OCI-M2 (cell line): ENCODE data around the gene POLR3C.
A peak's percentile ranks its signal among the peaks of the same experiment; 100 is the strongest.

Experiments used
- DNase-seq: peaks from one replicate; lab custom pipeline; 2025; ENCODE audit not compliant: unreplicated experiment; lab: John Stamatoyannopoulos, UW

POLR3C gene

DNA sequence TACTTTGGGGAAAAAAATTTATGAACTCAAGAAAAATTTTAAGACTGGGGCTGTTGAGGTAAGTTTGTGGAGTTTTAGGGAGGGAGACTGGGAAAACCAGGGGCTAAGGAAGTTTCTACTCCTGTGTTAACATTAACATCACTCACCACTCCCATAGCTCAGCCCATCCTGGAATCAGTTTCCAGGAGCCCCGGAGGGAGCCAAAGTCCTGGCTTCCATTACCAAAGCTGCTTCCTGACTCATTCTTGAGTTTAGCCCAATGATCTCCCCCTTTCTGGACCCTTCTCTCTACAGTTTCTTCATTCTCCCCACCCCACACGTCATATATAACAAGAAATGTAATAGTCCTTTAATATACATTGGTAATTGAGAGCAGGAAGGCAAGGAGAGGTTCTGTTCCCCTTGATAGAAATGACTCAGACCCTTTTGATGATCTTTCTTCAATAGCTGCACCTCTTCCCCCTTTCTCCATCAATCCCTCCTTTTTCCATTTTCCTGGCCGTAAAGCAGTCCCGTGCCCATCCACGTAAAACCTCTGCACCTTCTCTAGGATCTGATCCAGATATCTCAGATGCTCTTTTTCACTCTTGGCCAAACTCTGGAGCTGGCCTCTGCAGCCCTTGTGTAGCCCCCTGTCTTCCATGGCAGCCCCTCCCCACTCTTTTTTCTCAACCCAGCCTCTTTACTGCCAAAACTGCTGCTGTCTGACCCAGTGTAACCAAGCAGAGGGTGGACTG, 39.5 kb downstream of the POLR3C start:
- DNase-seq, result no peak

DNA sequence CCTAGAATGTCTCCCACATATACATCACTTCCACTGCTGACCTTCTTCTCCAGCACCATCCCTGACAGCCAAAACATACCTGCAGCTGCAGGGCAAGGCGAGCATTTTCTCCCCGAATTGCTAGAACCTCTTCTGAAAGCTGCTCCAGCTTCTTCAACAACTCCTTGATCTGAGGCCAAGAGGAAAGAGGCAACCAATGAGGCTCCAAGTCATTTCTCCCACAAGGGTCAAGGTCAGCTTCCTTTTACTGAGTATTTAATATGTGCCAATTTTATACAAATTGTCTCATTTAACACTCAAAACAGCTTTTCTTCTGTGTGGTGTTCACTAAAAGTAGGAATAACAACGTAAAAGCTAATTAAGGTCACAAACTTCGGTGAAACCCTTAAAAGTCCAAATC, 44.2 kb downstream of the POLR3C start:
- DNase-seq, result no peak

DNA sequence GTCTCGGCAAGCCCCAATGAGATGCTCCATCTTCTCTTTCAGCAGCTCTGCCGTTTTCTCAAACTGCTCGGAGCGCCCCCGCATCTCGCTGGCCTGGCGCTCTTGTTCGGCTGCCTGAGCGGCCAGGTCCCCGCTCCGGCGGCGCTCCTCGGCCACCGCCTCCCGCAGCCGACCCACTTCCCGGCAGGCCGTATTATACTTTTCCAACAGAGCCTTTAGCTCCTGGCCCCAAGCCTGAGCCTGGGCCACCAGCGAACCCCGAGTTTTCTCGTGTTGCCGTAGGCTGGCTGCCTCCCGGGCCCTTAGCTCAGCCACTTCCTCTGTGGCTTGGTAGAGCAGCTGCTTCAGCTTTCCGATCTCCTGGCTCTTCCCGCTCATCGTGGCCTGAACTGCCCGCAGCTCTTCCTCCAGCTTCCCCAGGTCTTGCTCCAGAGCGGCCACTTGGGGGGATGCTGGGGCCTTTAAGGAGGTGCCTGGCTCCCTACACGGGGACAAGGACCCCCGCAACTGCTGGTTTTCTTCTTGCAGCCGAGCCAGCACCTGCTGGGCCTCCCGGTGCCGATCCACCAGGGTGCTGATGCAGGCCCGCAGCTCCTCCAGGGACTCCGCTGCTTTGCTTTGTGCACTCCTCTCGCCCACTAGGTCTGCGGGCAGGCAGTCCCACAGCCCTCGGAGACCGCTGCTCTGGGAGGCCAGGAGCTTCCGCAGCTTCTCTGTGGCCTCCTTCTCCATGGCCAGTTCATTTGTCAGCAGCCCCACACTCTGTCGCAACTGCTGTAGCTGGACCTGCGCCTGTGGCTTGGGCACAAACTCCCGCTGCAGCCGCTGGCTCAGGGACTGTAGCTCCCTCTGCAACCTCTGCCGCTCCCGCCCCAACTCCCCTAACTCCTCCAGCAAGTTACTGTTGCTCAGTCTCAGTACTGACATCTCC, 48.3 kb downstream of the POLR3C start:
- no peak for DNase-seq

DNA sequence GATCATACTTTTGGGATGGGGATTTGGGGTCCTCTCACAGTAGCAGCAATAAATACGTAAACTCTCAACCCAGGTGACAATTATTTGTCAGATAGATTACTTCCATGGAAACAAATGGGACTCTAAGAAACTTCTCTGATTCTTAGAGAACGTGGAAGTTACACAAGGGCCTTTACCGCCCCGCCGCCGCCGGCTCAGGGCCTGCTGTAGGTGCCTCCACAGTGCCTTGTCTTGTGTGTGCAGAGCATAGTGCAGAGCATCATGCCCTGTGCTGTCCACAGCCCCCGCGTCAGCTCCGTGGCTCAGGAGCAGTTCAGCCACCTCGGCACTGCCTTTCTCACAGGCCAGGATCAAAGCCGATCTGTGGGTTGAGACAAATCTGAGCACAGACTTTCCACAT, 50.6 kb downstream of the POLR3C start:
- no peak for DNase-seq

DNA sequence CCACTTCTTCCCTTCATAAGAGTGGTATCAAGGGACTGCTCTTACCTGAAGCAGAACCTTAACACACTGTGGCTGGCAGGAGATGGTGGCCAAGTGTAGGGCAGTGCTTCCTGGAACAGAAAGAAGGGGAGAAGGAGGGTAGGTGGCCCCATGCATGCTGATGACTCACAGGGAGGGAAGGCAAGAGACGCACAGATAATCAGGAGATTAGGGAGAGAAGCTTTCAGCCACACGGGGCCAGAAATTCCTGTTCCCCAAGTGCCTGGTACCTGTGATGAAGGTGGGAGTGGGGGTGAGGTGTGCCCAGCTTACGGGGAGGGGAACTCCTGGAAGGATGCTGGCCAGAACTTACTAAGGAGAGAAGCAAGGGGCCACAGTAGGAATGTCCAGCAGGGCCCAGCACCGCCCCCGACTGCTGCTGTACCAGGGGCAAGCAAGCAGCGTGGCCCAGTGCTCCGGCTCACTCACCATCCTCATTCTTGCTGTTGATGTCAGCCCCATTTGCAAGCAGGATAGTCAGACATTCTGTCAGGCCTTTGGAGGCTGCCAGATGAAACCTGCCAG, 54.0 kb downstream of the POLR3C start:
- no peak for DNase-seq

DNA sequence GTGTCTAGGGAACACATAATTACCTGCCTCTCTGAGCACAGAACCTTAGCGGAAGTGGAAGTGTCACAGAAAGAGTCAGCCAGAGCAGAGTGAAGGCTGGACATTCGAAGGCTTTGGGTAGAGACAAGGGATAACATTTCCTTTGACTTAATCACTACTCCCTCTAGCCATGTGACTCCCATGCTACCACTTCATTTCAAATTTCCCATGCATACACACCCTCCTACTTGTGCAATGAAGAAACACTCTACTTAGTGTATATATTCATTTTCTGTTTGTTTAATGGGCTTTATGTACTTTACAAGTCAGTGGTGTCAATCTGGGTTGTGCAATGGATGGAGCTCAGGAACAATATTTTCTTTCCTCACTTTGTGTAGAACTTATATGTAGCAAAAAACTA, 54.7 kb downstream of the POLR3C start:
- DNase-seq, result no peak

DNA sequence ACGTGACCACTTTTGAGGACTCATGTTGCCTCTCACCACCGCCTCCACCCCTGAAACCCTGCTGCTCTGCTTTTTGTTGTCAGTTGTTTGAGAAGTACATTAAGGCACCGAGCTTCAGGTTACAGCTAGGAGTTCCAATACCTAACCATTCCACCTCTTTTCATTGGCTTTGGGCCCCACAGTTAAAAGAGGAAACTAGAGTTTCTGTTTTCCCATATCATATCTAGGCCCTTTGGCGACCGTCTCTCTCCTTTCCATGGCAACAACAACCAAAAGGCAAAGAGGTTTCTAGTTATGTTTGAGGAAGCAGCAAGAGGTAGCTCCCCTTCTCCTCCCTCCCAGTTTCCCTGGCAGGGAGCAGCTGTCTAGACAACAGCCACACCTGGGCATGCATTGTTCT, 55.8 kb downstream of the POLR3C start:
- no peak for DNase-seq

DNA sequence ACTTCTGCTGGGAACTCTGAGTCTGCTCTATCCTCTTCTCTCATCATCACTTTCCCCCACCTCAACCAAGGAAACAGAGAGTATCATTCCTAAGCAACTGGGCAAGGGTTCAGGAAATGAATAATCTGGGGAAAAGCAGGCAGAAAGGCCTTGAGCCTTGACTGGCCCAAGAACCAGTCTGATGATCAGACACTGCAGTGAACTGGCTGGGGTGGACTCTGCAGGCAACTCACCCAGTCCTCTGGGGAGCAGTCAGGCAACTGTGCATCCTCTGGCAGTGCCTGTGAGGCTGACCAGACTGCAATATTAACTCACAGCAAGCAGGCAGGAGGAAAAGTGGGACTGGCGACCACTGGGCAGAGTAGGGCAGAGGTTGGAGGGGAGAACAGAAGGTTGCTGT, 60.7 kb downstream of the POLR3C start:
- DNase-seq, result no peak

DNA sequence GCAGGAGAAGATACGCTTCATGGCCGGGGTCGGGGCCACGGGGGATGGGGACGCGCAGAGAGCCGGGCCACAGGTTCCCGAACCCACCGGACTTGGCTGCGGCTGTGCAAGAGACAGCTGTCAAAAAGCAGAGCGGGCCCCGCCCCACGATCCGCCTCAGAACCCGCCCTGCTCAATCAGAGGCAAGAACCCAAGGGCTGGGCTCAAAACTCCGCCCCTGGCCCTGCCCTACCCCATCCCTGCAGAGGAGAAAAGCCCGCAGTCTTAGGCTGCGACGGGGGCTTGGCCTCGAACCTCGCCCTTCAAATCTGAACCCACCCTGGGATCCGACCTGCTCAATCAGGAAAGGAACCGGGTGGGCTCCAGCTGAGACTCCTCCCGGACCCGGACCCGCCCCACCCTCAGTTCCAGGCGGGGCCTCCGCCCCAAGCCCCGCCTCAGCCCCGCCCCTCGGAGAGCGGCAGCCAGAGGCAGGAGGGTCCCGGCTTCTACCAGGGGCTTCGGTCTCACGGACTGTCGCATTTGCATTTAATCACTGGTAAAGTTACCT, 61.8 kb downstream of the POLR3C start, which contains the start of gene ANKRD35:
ANKRD35 (minus strand) TSS at position 129 of the 550 bp plus-strand sequence; CDS start at position 21, 108 bp downstream.
- peak; percentile 59 for DNase-seq

DNA sequence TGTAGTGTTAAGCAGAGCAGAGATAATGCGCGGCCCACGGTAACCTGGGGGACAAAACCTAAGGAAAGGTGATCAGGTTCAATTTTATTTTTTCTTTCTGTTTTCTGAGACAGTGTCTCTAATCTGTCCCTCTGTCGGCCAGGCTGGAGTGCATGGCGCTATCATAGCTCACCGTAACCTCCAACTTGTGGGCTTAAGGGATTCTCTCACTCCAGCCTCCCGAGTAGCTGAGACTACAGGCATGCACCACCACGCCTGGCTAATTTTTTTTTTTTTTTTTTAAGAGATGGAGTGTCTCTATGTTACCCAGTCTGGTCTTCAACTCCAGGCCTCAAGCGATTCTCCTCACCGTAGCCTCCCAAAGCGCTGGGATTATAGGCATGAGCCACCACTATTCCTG, 62.4 kb downstream of the POLR3C start:
- DNase-seq, result no peak

DNA sequence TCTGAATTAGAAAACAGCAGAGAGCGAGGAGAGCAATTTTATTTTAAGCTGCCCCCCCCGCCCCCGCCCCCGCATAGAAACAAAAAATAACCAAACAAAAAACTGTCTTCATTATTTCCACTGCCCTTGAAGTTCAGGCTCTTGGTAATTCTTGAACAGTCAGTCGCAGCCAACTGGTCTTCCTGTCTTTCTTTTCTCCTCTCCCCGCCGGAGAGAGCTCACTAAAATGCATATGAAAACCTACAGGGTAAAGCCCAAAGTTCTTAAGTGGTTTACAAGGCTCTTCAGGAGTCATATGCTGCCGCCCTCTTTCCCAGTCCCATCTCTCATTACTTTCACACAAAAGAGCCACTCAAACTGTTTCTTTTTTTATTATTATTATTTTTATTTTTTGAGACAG, 62.8 kb downstream of the POLR3C start:
- DNase-seq, result no peak

DNA sequence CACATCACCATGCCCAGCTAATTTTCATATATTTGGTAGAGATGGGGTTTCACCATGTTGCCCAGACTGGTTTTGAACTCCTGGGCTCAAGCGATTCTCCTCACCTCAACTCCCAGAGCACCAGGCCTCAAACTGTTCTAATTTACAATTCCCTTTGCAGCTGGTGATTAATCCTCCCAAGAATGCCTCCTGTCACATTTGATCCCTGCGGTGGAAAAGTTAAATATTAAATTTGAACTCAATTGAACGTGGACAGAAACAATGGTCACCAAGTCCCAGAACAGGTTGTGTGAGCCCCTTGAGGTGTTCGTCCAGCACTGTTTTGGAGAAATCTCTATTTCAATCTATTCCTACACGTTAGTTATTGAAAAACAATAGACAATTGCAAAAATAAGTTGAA, 63.6 kb downstream of the POLR3C start:
- no peak for DNase-seq

DNA sequence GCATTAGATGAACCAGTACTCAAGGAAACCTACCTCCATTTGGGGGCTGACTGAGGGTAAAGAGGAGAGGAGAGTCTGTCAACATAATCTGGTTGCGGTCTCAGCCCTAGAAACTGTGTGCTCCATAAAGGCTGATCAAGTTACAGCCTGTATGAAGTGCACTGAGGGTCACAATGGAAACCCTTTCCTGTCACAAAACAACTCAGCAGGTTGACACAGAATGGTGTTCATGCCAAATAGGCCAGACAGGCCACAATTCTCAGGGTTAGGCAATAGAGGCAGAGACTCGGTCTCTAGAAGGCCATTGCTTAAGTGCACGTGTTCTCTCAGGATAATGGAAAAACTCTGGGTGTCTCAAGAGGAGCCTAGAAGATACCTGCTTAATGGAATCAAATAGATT, 65.7 kb downstream of the POLR3C start:
- DNase-seq, result no peak

DNA sequence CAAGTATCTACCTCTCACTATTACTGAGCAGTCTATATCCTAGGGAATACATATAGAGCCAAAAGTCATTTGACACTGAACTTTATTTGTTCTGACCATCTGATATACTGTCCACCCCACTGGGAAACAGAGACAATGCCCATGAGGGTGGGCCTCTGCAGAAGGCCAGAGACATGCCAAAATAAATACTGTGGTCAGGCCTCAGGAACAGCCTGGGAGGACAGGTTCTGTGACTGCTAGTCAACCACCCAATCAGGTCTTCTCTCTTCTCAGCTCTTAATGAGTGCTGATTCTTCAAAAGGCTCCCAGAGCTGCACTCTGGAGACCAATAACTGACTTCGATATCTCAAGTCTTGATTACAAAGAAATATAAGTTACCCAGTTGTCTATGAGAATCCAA, 67.1 kb downstream of the POLR3C start:
- DNase-seq, result no peak

DNA sequence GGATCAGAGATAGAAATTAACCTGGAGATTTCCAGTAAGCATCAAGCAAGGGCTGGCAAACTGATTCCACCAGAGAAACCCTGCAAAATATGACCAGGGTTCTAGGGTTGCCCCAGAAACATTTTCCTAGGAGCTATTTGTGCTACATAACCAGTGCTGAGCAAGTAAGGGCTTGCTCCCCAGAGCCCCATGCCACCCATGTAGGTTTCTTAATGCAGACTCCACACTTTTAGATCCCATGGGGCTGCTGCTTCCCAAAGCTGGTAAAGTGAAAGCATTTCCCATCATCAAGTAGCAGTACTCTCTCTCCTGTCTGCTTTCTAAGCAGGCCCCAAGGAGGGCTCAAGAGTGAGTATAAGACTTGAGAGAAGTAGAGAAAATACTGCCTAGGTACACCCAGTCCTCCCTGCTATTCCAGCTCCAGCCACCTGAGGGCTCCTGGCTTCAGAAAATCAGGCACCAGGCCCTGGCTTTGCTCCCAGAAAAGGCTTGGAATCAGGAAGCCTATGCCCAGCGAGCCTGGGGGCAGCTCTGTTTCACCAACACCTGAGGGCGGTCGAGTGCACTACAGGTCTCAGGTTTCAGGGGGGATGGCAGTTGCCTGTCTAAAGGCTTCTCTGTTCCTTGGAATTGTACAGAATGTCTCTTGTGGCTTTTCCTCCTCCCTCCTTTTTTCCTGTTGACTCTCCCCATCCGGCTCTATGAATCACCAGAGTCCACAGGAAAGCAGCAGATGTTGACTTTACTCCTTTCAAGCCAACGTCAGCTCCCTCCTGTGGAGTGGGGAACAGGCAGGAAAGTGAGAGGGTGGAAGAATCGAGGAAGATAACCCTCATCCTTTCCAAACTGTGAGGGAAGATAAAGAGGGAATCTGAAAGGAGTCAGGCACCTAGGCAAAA, 67.8 kb downstream of the POLR3C start:
- peak; percentile 44 for DNase-seq

DNA sequence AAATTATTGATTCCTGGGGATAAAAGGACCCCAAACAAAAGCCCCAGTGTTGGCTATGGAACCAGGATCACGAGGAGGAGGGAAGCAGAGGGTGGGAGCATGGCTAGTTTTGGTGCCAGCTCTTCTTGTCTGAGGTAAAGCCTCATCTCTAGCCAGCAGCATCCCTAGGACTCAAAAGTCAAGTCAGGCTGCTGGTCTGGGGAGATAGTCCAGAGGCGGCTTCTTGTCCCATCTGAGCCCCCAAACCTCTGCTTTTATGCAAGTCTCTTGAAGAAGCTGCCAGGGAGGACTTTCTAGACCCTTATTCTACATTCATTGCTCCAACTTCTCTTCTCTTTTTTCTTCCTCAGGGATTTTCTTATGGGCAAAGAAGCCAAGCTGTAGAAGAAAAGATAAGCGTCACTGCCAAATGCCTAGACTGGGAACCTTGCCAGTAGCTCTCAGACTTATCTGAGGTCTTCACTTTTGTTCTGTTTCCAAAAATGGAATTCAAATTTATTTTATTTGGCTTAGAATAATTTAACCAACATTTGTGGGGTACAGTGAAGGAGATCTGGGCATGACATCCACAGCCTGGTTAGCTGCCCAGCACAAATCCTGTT, 68.6 kb downstream of the POLR3C start:
- no peak for DNase-seq

DNA sequence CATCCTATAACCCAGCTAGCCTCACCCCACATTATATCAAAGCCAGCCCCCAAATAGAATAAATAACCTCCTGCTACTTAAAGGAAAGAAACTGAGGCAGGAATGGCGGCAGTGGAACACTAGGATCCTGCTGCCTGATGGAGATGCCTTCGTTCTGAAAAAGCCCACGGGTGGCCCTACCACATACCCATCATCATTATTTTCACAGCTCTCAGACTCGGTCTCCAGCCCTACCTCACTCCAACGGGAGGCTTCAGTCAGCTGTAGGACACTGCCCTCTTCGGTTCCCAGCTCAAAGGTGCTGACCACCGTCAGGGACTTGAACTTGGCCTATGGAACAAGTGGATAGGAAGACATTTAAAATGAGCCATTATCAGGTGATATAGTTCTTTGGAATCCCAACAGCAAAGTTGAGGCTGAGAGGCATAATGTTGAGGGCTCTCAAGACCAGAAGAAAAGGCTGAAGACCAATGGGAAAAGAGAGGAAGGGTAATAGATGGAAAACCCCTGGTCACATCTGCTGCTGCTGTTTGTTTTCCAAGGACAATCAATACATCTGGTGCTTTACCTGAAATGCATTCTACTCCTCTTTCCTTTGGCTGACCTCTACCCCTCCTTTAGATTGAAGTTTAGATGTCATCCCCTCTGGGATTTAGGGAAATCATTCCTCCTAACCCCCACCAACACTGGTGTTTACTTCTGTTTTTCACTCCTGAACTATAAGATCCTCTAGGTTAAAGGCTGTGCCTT, 69.5 kb downstream of the POLR3C start:
- DNase-seq, result no peak
